GM18870 (cell line): ENCODE results near the gene TSPYL4.
A peak's percentile ranks its signal among the peaks of the same experiment; 100 is the strongest.
"Not testable (repeated sequence)": the region's sequence is repeated elsewhere in the genome, so short reads cannot be mapped to it uniquely, and the experiment has no call there.

Source experiments
- ATAC-seq: cut with Tn5 transposase; IDR thresholded peaks from one replicate; pipeline ENCODE4 v1.9.1; 2021; ENCODE audit warnings: moderate library complexity; ENCODE audit not compliant: unreplicated experiment

Gene TSPYL4

DNA sequence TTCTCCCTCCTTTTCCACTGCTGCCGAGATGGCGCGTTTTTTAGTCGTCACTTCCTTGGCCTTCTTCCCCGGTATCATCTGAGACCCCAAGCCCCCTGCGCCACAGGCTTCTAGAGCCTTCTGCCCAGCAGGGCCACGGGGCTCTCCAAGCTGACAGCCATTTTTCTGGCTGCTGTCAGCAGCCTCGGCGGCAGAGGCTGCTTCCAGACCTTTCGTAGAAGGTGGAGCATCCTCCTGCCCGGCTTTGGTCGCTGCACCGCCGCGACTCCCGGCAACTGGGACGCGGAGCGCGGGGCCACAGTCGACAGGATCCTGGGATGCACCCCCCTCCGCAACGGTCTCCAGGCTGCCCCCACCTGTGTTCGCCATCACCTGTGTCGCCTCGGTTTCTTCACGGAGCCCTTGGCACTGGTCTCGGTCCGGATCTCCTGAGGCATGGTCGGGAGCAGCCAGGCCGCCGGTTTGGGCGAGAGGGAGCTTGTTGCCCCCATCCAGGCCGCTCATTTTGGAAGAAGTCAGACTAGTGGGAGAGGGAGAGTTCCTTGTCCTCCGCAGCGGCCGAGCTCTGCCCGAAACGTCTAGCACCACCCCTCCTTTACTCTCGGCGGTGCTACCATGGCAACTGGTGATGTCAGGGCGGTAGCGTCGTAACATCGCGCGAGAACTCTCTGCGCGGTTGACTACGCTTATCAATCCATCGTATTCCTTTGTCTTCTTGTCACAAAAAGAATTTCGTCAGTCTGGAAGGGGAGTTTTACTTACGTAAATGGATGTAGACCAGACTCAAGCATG, at the start of gene TSPYL4:
Gene TSPYL4, minus strand, starts transcription at position 571 of the 792 bp plus-strand sequence. Its CDS starts 67 bp downstream, at position 504.
- peak; percentile 98 for ATAC-seq

DNA sequence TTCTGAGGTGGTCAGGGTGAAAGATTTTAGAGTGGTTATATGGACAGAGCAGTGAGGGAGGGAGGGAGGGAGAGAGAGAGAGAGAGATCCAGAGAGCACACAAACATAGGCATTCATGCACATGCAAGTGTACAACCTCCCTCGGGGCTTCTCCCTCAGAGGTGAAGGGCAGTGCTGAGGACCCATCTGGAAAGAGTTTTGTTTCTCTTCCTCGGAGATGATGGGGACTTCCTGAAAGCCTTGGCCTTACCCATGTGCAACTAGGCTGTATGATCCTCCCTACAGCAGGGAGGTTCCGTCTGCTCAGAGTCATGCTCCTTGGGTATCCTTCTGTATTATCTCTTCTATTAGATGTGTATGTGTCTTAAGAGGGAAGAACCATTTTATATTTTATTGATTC, 47.2 kb upstream of the TSPYL4 start:
- ATAC-seq = no peak

DNA sequence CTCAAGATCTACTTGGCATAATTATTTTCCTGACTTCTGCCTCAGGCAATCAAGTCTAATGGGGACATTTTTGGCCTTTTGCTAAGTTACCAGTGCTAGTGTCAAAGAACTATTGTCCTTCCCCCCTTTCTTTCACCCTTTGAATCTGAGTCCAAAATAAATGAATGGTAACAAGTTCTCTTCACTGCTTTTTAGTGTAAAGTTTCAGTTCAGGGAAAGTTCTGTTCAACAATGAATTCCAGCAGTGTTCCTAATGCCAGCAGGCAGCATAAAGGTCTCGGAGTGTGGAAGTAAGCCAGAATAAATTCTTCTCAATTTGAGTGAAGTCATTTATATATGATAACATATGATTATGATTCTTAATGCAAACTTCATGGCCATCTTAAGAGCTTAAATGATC, 46.7 kb upstream of the TSPYL4 start:
- ATAC-seq = no peak

DNA sequence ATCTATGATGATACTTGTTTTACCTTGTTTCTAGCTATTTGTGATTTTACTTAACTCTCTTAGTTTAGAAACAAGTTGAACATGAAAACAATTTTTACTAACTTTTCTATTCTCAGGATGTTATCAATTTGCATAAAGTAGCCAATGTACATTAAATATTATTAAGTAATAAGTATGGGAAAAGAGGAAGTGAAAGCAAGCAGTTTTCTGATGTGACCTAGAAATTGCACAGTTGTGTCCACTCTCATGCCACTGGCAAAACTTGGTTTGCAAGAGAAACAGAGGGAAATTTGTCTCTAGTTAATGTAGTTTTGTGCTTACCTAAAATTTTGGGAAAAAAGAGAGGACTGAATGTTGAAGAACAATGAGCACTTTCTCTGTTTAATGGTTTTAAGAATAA, 45.1 kb upstream of the TSPYL4 start:
- peak; percentile 74 for ATAC-seq

DNA sequence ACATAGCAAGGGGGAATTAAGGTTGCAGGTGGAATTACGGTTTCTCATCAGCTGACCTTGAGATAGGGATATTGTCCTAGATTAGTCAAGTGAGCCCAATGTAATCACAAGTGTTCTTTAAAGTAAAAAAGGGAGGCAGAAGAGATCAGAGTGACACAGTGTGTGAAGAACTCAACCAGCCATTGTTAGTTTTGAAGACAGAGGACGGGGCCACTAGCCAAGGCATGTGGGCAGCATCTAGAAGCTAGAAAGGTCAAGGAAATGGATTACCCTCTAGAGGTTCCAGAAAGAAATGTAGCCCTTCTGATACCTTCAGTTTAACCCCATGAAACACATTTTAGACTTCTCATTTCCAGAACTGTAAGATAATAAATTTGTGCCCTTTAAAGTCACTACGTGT, 44.4 kb upstream of the TSPYL4 start:
- ATAC-seq = no peak

DNA sequence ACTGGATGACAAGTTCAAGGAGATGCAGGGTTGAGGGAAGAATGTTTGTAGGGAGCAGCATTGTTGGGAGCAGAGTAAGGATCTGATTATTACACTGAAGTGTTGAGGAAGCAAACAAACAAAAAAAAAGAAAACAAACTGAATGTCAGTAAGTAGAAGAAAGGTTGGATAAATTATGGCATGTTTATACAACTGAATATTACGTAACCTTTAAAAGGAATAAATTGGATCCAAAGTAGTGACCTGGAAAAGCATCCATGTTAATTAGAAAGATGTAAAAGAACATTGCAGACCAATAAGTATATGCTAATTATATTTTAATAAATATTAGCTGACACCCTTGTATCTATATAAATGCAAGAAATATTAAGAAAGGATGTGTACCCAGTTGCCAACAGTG, 38.7 kb upstream of the TSPYL4 start:
- ATAC-seq = no peak

DNA sequence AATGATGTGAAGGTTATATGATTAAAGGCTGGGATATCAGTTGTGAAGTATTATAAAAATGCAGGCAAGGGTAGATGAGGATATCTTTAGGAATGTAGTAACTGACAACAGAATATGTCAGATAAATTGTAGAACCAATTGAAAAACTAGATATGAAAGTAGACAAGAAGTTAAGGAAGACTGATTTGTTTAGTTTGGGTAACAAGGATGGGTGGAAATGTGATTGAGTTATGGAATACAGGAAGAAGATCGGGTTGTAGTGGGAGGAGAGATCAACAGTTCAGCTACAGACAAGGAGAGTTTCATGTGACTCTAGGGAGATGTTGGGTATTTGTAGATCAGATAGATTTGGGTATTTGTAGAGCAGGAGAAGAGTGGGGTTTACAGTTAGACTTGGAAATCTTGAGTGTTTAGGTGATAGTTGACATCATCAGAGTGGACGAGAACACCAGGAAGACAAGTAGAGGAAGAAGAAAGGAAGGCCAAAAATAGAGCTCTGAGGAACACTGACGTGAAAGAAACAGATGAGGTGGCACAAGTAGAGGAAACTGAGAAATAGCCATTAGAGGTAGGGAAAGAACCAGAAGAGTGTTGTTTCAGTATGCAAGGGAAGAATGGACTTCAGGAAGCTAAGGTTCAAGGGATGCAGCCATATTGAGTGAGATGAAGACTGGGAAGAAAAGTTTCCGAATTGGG, 38.0 kb upstream of the TSPYL4 start:
- ATAC-seq = no peak

DNA sequence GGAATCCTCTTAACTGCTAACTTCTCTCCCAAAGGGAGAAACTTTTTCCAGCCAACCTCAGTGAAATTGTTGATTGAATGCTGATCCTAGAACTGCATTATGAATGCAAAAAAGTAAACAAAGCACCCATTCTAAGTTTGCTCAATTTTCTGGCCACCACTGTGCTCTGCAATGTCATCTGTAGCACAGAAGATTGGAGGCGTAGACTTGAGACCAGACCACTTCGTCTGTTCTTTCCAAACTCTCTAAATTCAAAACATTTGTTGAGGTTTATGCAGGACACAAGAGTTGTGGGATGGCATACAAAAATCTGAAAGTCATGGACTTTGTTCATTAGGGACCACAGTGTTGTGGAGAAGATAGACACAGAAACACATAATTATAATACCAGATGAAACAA, 36.9 kb upstream of the TSPYL4 start:
- ATAC-seq = no peak

DNA sequence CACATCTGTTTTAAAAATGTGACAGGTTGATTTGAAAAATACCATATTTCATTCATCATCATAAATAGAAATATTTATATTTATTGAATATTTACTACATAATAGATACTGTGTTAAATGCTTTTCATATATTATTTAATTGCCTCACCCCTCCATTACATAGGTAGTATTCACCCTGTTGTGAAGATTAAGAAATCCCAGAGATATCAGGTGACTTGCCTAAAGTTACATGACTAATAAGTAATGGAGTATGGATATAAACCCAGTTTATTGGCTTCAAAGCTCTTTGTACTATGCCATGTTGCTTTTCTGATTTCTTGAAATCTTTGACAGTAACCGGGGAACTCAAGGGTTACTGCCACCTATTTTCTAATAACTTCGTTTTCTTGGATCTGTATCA, 36.0 kb upstream of the TSPYL4 start:
- no peak for ATAC-seq

DNA sequence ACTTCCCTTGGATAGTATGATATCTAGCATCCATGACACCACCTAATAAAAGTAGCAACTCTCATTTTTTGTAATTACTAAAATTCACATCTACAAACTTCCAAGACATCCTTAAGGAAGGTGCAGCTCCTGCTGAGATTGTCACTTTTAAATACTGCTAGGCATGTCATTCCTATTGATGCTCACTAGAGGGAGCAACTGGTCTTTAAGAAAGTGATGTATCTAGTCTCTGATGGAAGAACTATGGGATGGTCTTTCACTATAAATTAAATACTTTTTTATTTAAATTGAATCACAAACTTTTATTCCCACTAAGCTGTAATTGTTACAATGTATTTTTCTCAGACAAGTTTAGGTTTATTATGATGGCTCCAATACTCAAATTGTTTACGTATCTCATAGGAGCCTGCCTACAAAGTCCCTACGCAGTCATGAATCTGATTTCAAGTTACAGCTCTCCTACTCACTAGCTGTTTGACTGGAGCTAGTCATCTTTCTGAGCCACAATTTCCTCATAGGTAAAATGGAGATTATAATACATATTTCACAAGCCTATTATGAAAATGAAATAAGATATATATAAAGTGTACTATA, 33.9 kb upstream of the TSPYL4 start:
- ATAC-seq = peak; percentile 75

DNA sequence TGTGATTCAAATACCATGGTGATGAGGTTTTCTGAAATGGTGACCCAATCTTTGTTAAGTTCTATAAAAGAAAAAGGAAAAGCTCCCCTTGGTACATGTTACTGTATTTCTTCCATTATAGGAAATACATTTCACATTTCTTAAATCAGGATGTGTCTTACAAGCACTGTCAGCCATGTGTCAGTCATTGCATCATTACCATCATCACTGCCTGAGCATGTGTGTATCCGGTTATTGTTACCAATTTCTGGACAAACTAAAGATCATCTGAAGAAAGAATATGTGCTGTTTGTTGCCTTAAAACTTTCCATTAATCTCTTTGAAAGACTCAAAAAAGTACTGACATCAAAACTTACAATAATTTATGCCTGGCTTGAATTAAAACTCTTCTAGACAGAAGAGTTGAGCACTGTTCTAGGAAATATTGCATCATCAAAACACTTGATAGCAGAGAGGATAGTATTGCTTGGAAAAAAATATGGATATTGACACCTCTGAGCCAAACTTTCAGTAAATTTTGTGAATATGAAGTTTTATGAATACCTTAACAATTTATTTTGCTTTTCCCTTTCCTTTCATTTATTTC, 33.0 kb upstream of the TSPYL4 start:
- ATAC-seq = no peak

DNA sequence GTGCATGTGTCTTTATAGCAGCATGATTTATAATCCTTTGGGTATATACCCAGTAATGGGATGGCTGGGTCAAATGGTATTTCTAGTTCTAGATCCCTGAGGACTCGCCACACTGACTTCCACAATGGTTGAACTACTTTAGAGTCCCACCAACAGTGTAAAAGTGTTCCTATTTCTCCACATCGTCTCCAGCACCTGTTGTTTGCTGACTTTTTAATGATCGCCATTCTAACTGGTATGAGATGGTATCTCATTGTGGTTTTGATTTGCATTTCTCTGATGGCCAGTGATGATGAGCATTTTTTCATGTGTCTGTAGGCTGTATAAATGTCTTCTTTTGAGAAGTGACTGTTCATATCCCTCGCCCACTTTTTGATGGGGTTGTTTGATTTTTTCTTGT, 31.1 kb upstream of the TSPYL4 start:
- not testable (repeated sequence) for ATAC-seq

DNA sequence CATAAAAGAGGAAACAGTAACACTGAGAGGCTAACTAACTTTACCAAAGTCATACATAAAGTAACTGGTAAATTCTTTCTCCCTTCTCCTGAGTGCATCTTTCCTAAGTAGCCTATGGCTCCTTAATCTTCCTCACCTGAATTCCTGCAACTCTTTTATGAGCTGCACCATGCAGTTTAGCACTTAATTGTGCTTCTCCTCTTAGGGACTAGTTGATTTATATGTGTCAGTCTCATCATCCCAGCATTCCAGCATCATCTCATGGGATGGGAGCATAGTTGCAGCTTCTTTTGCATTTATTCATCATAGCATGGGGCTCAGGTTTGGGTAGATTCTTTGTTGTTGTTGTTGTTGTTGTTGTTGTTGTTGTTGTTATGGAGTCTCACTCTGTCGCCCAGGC, 29.3 kb upstream of the TSPYL4 start:
- ATAC-seq = no peak

DNA sequence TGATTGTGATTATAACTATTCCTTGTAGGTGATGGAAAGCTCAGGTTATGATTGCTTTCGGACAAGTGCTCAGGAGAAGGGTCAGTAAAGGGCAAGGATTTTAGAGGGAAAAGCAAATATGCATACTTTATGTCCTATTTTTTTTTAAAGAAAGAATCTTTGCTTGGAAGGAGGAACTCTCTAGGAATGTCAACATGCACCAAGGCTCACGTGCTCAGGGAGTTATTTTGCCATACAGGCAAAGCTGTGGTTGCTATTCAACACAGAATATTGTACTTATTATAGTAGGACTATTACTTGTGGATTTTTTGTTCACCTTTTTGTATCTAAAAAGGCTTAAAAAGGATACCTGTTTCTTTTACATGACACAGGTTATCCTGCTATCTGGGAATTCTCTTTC, 28.8 kb upstream of the TSPYL4 start:
- no peak for ATAC-seq

DNA sequence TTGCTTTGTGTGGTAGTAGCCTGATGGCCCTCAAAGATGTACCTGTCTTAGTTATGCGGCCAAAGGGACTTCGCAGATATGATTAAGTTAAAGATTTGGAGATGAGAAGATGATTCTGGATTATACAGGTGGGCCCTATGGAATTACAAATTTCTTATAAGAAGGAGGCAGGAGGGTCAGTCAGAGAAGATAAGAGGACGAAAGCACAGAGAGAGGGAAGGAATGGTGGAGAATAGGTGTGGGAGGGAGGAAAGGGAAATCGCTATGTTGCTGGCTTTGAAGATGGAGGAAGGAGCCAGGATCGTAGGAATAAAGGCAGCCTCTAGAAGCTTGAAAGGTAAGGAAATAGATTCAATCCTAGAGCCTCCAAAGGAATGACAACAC, 27.1 kb upstream of the TSPYL4 start:
- ATAC-seq = no peak

DNA sequence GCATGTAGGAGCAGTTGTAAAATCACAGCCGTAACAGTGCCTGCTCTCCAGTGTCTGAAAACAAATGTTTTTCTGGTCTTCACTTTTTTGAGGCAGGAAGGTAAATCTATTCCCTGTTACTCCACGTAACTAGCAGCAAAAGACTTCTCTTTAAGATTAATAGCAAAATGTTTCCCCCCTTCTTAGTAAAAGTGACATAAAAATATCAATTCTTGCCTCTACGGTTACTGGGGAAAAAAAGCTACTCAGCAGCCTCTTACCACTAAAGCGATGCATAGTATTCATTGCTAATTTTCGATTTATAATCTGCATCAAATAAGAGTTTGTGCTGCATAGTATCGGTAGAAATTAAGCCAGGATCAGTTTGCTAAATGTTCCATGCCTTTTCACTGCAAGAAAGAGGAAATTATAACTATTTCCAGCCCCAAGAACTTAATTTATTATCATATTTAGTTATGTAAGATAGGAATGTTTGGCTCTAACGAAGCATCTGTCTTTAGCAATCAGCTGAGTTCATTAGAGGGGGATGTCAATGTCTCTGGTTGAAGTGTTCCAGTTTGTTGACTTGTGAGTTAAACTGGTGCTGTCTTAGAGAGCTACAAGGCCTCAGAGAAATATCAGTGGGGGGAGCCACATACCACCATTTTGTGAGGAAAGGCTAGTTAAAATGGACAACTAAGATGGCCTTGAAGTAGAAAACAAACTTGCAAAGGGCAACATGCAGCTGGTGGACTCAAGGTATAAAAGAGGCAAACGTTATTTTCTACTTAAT, 26.5 kb upstream of the TSPYL4 start:
- no peak for ATAC-seq

DNA sequence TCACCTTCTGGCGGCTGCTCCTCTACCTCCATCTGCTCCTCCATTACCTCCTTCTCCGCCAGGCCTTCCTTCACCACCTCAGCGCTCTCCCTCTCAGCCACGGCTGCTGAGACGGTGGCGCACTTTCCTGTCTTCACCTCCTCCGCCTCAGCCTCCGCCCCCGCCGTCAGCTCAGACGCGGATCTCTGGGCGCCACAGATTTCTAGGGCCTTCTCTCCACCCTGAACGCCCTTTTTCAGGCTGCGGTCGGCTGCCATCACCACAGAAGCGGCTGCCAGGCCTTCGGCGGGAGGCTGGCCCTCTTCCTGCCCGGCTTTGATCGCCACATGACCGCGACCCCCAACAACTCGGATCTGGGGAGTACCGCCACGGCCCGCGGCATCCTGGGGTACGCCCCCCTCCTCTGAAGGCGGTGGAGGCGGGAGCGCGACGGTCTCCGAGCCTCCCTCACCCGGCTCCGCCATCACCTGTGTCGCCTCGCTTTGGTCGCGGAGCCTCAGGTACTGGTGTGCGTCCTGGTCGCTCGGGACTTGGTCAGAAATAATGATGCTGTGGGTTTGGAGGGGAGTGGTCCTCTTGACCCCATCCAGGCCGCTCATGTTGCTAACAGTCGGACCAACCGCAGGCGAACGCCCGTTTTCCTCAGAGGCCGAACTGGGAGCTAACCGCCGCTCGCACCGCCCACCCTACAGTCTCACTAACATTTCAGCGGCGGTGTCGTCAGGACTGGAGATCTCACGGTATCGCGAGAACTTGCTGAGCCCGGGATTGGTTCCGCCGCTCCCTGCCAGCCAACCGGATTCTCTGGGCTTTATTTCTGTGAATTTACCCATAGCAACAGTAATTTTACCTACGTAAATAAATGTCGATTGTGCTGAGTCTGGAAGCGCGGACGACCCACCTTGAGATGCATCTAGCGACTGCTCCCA, 25.6 kb upstream of the TSPYL4 start, which contains the start of gene TSPYL1:
Gene TSPYL1, minus strand, starts transcription at position 699 of the 929 bp plus-strand sequence. Its CDS starts 100 bp downstream, at position 599.
- ATAC-seq = peak; percentile 94

DNA sequence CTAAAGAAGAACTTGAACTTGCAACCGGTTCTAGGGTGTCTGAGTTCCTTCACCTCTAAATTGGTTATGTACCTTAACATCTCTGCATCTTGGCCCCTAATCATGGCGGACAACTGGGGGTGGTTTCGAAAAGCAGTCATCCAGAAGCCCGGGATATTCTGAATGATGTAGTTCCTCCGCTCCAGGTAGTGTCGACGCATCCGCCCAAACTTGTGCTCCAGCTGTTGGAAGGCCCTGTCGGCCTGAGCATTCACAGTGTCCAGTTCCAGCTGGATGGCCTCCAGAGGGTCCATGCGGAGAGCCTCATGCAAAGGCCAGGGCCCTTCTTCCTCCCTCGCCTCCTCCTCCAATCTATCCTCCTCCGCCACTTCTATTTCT, 25.0 kb upstream of the TSPYL4 start:
- ATAC-seq = no peak

DNA sequence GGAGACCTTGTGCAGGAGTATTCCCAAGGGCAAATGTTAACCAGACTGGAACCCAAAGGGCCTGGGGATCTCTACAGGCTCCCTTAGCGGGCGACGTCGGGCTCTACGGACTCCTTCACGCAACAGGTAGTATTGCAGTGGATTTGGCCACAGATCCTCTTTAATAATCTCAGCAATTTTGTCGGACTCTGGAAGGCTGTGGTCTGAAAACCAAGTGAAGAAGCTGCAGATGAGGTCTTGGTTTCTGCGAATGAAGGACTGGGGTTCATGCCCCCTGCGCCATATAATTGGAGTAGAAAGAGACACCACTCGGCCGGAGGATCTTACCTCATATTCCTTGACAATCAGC, 24.6 kb upstream of the TSPYL4 start:
- ATAC-seq = no peak

DNA sequence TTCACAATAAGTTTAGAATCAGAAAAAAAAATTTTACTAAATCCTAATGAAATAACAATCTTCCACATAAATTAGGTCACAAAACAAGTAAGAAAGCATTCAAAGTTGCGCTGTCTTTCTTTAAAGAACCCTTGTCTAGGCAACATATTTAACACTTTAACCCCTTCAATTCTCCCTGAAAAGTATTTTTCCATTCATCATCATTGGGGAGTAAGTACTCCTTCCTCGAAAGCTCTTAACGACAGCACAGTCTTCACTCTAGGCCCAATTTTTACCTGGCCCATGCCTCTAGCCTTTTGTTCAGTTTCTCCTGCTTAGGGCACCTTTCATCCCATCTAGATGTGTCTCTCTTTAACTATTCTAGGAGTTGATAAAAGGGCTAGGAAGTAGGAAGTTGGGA, 23.2 kb upstream of the TSPYL4 start:
- ATAC-seq = no peak
